GM12891 (cell line): Measurements from ENCODE around the gene TSPYL1.

Experiments
- POLR2A ChIP-seq: IDR thresholded peaks from 2 replicates; pipeline ENCODE4 v1.6.1; 2011; ENCODE audit warnings: low read depth, low read length, control low read depth
- POLR2AphosphoS5 ChIP-seq: IDR thresholded peaks from 2 replicates; pipeline ENCODE4 v1.6.1; 2011; ENCODE audit warnings: low read depth, low read length, control low read depth

GRCh38 chr6:116253188-116253504 lies 26.6 kb downstream of the TSPYL1 start:
- no peak for TF ChIP-seq POLR2AphosphoS5
- TF ChIP-seq POLR2A: no peak
